ENCODE data around the gene RRAS.

Gene RRAS

GRCh38 chr19:49640113-49640898, at the start of gene RRAS:
Gene RRAS (minus strand): TSS chr19:49640143. CDS start chr19:49640098, 45 bp downstream.
- peak; percentile 95 for DNase-seq

GRCh38 chr19:49689133-49690078, 49.5 kb upstream of the RRAS start, which contains the start of gene ADM5:
Gene ADM5 (plus strand): TSS chr19:49689594. CDS start chr19:49689838, 244 bp downstream.
- DNase-seq, result peak; percentile 58

- no peak for DNase-seq
Observed at GRCh38 chr19:49688531-49689132, 48.7 kb upstream of the RRAS start.

GRCh38 chr19:49687566-49688316, 47.8 kb upstream of the RRAS start:
- no peak for DNase-seq

GRCh38 chr19:49687150-49687549, 47.2 kb upstream of the RRAS start:
- no peak for DNase-seq

GRCh38 chr19:49686503-49687088, 46.7 kb upstream of the RRAS start:
- no peak for DNase-seq

- no peak for DNase-seq
Observed at GRCh38 chr19:49685845-49686332, 45.9 kb upstream of the RRAS start.

GRCh38 chr19:49684983-49685553, 45.1 kb upstream of the RRAS start:
- DNase-seq, result no peak

GRCh38 chr19:49684251-49684982, 44.5 kb upstream of the RRAS start:
- no peak for DNase-seq

GRCh38 chr19:49683814-49684250, 43.9 kb upstream of the RRAS start:
- DNase-seq, result no peak

GRCh38 chr19:49682274-49682673, 42.3 kb upstream of the RRAS start:
- DNase-seq, result no peak

GRCh38 chr19:49681830-49682229, 41.9 kb upstream of the RRAS start:
- DNase-seq, result no peak

GRCh38 chr19:49680421-49681351, 40.7 kb upstream of the RRAS start:
- peak; percentile 77 for DNase-seq

GRCh38 chr19:49679771-49680413, 39.9 kb upstream of the RRAS start:
- DNase-seq, result no peak

- DNase-seq, result no peak
Observed at GRCh38 chr19:49678985-49679770, 39.2 kb upstream of the RRAS start.

GRCh38 chr19:49677901-49678674, 38.1 kb upstream of the RRAS start:
- DNase-seq, result peak; percentile 56

GRCh38 chr19:49677231-49677900, 37.4 kb upstream of the RRAS start, which contains the start of gene PRMT1:
Gene PRMT1 (plus strand): TSS chr19:49677271. CDS start chr19:49677281, 10 bp downstream.
- no peak for DNase-seq

Measured in NCI-H1092 (cell line).